B cell (primary cell): ENCODE results near the gene IFT43. TPM values are rescaled to one million over a fixed set of nuclear protein-coding genes. Genes with fewer than 3 reads are reported as not detected.

Experiments
- polyA plus RNA-seq: library from polyadenylated mRNA; depleted of rRNA; stranded (reverse); fragments of >200 nt; gene quantifications from 2 replicates; pipeline ENCODE4 v1.2.3, GENCODE V29; 2012
- total RNA-seq, 2 donors: library from RNA; stranded (reverse); fragments of 120-200 nt in 1 of 2; gene quantifications; 1 replicate in 1 of 2; 2 replicates in 1 of 2; pipeline versions ENCODE4 v1.2.3 to v1.2.4, GENCODE V29; 2013 to 2022

The IFT43 gene
- total and polyA plus RNA-seq, 2 donors (not counting 1 experiment from before 2014, with no cell fraction given) = 14.7 to 21.5 TPM

Other genes with a start within 250 kb of the IFT43 start
- gene TGFB3, start 3.8 kb upstream of the IFT43 start, total RNA-seq = 7.0 and 8.8 TPM in 2 replicates
- 8.3 and 9.4 TPM in 2 replicates for gene TGFB3, start 3.8 kb upstream of the IFT43 start, polyA plus RNA-seq
- 82.7 and 97.8 TPM in 2 replicates for gene GPATCH2L, start 166.2 kb downstream of the IFT43 start, total RNA-seq
- gene GPATCH2L, start 166.2 kb downstream of the IFT43 start, polyA plus RNA-seq = 17.4 and 20.5 TPM in 2 replicates